GM12873 (cell line): ENCODE measurements around the gene PI16.

ENCODE experiments used
- CTCF ChIP-seq: IDR thresholded peaks from 2 replicates; pipeline ENCODE4 v1.5.1; 2012; ENCODE audit warnings: low read depth, mild to moderate bottlenecking, moderate library complexity, low read length, control low read depth; ENCODE audit not compliant: insufficient read depth; ENCODE audit errors: missing control alignments

The PI16 gene

DNA sequence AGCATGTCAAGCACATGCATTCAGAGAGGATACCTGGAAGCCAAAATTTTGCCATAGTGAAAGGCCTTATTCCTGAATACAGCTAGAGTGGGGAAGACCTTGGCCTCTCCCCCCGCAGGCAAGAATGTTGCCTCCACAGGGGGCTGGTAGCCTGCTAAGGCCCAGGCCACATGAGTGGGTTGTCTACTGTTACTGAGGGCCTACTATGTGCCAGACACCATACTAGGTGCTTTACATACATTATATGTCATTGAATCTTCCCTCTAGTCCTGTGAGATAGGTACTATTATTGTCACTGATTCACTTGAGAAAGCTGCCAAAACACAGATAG, 642 bp upstream of the PI16 start:
- no peak for TF ChIP-seq CTCF

GRCh38 chr6:36955136-36955535, 598 bp downstream of the PI16 start:
- no peak for TF ChIP-seq CTCF

GRCh38 chr6:36955671-36956445, 1.3 kb downstream of the PI16 start:
- no peak for TF ChIP-seq CTCF

- TF ChIP-seq CTCF = no peak
These were observed 1.9 kb downstream of the PI16 start for GRCh38 chr6:36956446-36956820.

GRCh38 chr6:36957773-36958271, 3.3 kb downstream of the PI16 start:
- TF ChIP-seq CTCF = no peak

DNA sequence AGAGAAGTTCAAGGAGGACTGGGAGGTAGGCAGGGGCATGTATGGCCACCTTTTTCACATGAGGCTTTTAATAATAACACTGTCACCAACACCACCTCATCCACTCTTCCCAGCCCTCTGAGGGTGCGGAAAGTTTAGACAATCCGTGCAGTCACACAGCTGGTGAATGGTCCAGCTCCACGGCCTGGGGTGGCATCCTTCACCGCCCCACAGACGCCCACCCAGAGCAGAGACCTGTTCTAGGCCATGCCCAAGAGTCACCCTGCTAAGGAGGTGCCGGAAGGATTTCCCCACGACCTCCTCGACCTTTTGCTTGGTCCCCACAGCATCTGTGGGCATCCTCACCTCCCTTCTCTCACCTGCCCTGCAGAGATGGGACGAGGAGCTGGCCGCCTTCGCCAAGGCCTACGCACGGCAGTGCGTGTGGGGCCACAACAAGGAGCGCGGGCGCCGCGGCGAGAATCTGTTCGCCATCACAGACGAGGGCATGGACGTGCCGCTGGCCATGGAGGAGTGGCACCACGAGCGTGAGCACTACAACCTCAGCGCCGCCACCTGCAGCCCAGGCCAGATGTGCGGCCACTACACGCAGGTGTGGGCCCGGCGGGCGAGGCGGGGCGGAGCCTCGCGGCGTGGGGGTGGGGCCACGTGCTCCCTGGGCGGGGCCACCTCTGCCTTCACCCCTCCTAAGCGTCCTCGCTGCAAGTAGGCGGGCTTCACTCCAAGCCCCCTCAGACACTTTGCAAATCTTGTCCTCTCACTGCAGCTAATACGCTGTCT, 4.4 kb downstream of the PI16 start:
- no peak for TF ChIP-seq CTCF

- TF ChIP-seq CTCF = no peak
These were observed 5.2 kb downstream of the PI16 start for GRCh38 chr6:36959555-36960250.
